Measurements from ENCODE around the gene BANP.

The BANP gene

DNA sequence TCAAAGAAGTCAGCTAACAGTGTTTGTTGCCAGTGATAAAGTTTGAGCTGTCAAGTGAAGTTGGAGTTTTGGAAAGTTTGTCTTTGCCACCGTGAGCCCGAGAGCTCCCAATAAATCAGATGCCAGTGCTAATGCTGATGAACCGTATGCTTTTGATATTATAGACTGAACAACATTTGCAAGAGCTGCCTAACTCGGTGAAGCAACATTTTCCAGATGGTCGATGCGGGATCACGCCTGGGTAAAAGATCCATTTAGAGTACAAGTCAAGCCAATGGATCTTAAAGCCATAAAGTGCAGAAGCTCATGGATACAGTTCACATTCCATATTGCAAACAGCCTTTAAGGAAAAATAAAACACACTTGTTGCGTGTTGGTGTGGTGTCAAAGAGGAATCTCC is 9.6 kb downstream of the BANP start:
- H3K4me3 ChIP-seq (ENCODE audit: low read length), result no peak overlapping the region
- DNase-seq (ENCODE audit: low read depth), result peak; percentile 21
- TF ChIP-seq, protein P1, sequence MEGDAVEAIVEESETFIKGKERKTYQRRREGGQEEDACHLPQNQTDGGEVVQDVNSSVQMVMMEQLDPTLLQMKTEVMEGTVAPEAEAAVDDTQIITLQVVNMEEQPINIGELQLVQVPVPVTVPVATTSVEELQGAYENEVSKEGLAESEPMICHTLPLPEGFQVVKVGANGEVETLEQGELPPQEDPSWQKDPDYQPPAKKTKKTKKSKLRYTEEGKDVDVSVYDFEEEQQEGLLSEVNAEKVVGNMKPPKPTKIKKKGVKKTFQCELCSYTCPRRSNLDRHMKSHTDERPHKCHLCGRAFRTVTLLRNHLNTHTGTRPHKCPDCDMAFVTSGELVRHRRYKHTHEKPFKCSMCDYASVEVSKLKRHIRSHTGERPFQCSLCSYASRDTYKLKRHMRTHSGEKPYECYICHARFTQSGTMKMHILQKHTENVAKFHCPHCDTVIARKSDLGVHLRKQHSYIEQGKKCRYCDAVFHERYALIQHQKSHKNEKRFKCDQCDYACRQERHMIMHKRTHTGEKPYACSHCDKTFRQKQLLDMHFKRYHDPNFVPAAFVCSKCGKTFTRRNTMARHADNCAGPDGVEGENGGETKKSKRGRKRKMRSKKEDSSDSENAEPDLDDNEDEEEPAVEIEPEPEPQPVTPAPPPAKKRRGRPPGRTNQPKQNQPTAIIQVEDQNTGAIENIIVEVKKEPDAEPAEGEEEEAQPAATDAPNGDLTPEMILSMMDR (conservative IDR thresholded peaks at IDR 0.05; ENCODE audit: low read length), result no peak

DNA sequence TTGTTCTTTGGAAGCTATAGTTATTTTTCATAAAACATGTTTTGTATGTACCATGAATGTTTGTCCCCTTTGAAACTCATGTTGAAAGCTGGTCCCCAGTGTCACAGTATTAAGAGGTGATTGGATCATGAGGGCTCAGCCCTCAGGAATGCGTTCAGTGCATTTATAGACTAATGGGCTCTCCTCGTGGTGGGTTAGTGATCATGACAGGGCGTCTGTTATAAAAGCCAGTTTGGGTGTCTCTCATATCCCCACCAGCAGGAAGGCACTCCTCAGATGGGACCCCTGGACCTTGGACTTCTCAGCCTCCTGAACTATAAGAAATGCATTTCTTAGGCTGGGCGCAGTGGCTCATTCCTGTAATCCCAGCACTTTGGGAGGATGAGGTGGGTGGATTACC is 10.4 kb downstream of the BANP start:
- no peak for DNase-seq (ENCODE audit: low read depth)
- TF ChIP-seq, protein P1 (conservative IDR thresholded peaks at IDR 0.05; ENCODE audit: low read length), result no peak
- no peak overlapping the region for H3K4me3 ChIP-seq (ENCODE audit: low read length)

GRCh38 chr16:87963400-87963799 is 12.2 kb downstream of the BANP start:
- TF ChIP-seq, protein P1 (conservative IDR thresholded peaks at IDR 0.05; ENCODE audit: low read length), result no peak
- peak; percentile 85 for DNase-seq (ENCODE audit: low read depth)

GRCh38 chr16:87964049-87964659 is 12.9 kb downstream of the BANP start:
- no peak overlapping the region for H3K4me3 ChIP-seq (ENCODE audit: low read length)
- DNase-seq (ENCODE audit: low read depth), result peak; percentile 37
- TF ChIP-seq, protein P1 (conservative IDR thresholded peaks at IDR 0.05; ENCODE audit: low read length), result no peak

More at GRCh38 chr16:87963400-87963799, 12.2 kb downstream of the BANP start:
- H3K4me3 ChIP-seq (ENCODE audit: low read length), result peak overlapping the region; percentile 26; the same call in 1 of the 2 replicates

DNA sequence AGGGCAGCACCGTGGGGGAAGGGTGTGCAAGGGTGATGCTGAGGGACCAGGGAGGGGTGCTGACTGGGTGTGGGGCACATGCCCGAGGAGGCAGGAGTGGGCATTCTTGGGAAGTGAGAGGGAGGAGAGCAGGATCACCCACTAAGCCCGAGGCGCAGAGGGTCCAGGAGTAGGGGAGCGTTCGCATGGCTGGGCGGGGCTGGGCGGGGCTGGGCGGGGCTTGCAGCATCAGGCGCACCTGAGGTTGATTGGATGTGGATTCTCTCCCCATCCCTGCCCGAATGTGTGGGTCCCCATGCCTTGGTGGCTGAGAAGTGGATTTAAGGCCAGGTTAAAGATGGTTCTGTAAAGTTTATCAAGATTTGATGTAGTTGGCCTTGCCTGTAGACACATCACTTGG is 14.2 kb downstream of the BANP start:
- TF ChIP-seq, protein P1 (conservative IDR thresholded peaks at IDR 0.05; ENCODE audit: low read length), result no peak
- H3K4me3 ChIP-seq (ENCODE audit: low read length), result no peak overlapping the region
- no peak for DNase-seq (ENCODE audit: low read depth)

- DNase-seq (ENCODE audit: low read depth), result peak; percentile 91
- no peak overlapping the region for H3K4me3 ChIP-seq (ENCODE audit: low read length)
- TF ChIP-seq, protein P1 (conservative IDR thresholded peaks at IDR 0.05; ENCODE audit: low read length), result no peak
These were observed 14.9 kb downstream of the BANP start for GRCh38 chr16:87966064-87966645.

DNA sequence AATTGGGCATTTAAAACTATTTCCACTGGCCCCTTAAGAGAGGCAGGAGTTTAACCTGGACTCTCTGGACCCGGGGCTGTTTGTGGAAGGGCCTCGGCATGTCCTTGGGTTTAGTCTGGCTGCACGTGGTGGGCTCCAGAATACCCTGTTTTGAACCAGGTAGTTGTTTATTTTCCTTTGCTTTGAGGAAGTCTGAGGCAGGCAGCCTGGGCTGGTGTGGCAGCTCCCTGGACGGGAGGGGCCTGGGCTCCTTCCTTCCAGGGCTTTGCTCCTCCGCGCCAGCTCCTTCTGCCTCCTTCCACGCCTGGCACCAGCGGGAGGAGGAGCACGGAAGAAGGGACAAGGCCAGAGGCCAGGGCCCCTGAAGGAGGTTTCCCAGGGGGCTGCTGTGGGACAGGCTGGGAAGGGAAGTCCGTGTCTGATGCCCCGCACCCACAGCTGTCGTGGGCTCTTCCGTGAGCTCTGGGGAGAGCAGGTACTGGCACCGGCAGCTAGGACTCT is 15.5 kb downstream of the BANP start:
- no peak for DNase-seq (ENCODE audit: low read depth)
- peak overlapping the region; percentile 34 for H3K4me3 ChIP-seq (ENCODE audit: low read length)
- TF ChIP-seq, protein P1 (conservative IDR thresholded peaks at IDR 0.05; ENCODE audit: low read length), result no peak
